Measurements from ENCODE around the gene TAPBP. TPM values are rescaled to one million over a fixed set of nuclear protein-coding genes. Genes with fewer than 3 reads are reported as not detected.
"Not testable (repeated sequence)": the region's sequence is repeated elsewhere in the genome, so short reads cannot be mapped to it uniquely, and the experiment has no call there.

Gene TAPBP
- 9.8 TPM for polyA plus RNA-seq (2013, experiment 1 of 2)
- 14.5 TPM for polyA plus RNA-seq (2013, experiment 2 of 2)

GRCh38 chr6:33313709-33314514 lies at the start of gene TAPBP:
TSS of gene TAPBP (minus strand) at chr6:33314078. CDS start at chr6:33314041, 37 bp downstream.
- H3K36me3 ChIP-seq (ENCODE audit: insufficient read depth, low read length): peaks cover 7% of the 10 kb centered on the region
- no peaks in the 10 kb centered on the region for H3K27me3 ChIP-seq (ENCODE audit: insufficient read depth, low read length)
- no peak within 1 kb of the TSS; the same call in 1 of the 2 replicates for H3K27ac ChIP-seq (ENCODE audit: low read depth, low read length)
- H3K9me3 ChIP-seq (ENCODE audit: insufficient read depth, low read depth, low read length): no peaks in the 10 kb centered on the region
- peak within 1 kb of the TSS; percentile 74 for H3K9ac ChIP-seq (ENCODE audit: low read depth, low read length)
- peaks cover 9% of the 10 kb centered on the region for H3K4me1 ChIP-seq (ENCODE audit: insufficient read depth, low read length)
- peak within 1 kb of the TSS; percentile 92 for H3K4me3 ChIP-seq (ENCODE audit: low read length)
- under 1% methylated on average over 45 of the region's 47 CpGs for WGBS

- H3K27ac ChIP-seq (ENCODE audit: low read depth, low read length); H3K4me3 ChIP-seq (ENCODE audit: low read length); H3K9me3 ChIP-seq (ENCODE audit: insufficient read depth, low read depth, low read length); H3K36me3 ChIP-seq (ENCODE audit: insufficient read depth, low read length); H3K9ac ChIP-seq (ENCODE audit: low read depth, low read length); H3K27me3 ChIP-seq (ENCODE audit: insufficient read depth, low read length): not testable (repeated sequence)
- 94% methylated on average over 12 of the region's 12 CpGs for WGBS
- H3K4me1 ChIP-seq (ENCODE audit: insufficient read depth, low read length): peaks cover 15% of the 10 kb centered on the region
Observed at GRCh38 chr6:33363486-33363885, 49.6 kb upstream of the TAPBP start.

GRCh38 chr6:33359331-33359730 lies 45.5 kb upstream of the TAPBP start:
- H3K27ac ChIP-seq (ENCODE audit: low read depth, low read length): no peak overlapping the region
- no peaks in the 10 kb centered on the region for H3K9me3 ChIP-seq (ENCODE audit: insufficient read depth, low read depth, low read length)
- no peaks in the 10 kb centered on the region for H3K36me3 ChIP-seq (ENCODE audit: insufficient read depth, low read length)
- no peak overlapping the region for H3K4me3 ChIP-seq (ENCODE audit: low read length)
- no peak overlapping the region for H3K9ac ChIP-seq (ENCODE audit: low read depth, low read length)
- peaks cover 8% of the 10 kb centered on the region for H3K4me1 ChIP-seq (ENCODE audit: insufficient read depth, low read length)
- H3K27me3 ChIP-seq (ENCODE audit: insufficient read depth, low read length): no peaks in the 10 kb centered on the region

- H3K9me3 ChIP-seq (ENCODE audit: insufficient read depth, low read depth, low read length); H3K9ac ChIP-seq (ENCODE audit: low read depth, low read length); H3K36me3 ChIP-seq (ENCODE audit: insufficient read depth, low read length); H3K4me3 ChIP-seq (ENCODE audit: low read length); H3K27ac ChIP-seq (ENCODE audit: low read depth, low read length); H3K4me1 ChIP-seq (ENCODE audit: insufficient read depth, low read length); H3K27me3 ChIP-seq (ENCODE audit: insufficient read depth, low read length): not testable (repeated sequence)
- WGBS: 89% methylated on average over 11 of the region's 13 CpGs
Observed at GRCh38 chr6:33357160-33357871, 43.4 kb upstream of the TAPBP start.

GRCh38 chr6:33356295-33356694 lies 42.4 kb upstream of the TAPBP start:
- H3K36me3 ChIP-seq (ENCODE audit: insufficient read depth, low read length): no peaks in the 10 kb centered on the region
- H3K4me1 ChIP-seq (ENCODE audit: insufficient read depth, low read length): 0 out of 2 replicates have a peak, but pooled peaks cover 3% of the 10 kb centered on the region
- no peaks in the 10 kb centered on the region for H3K9me3 ChIP-seq (ENCODE audit: insufficient read depth, low read depth, low read length)
- no peak overlapping the region for H3K27ac ChIP-seq (ENCODE audit: low read depth, low read length)
- WGBS: 98% methylated on average over 3 of the region's 3 CpGs
- H3K9ac ChIP-seq (ENCODE audit: low read depth, low read length): no peak overlapping the region
- H3K27me3 ChIP-seq (ENCODE audit: insufficient read depth, low read length): no peaks in the 10 kb centered on the region
- H3K4me3 ChIP-seq (ENCODE audit: low read length): no peak overlapping the region

GRCh38 chr6:33355860-33356259 lies 42.0 kb upstream of the TAPBP start:
- not testable (repeated sequence) for H3K27me3 ChIP-seq (ENCODE audit: insufficient read depth, low read length); H3K36me3 ChIP-seq (ENCODE audit: insufficient read depth, low read length); H3K9ac ChIP-seq (ENCODE audit: low read depth, low read length); H3K4me3 ChIP-seq (ENCODE audit: low read length); H3K9me3 ChIP-seq (ENCODE audit: insufficient read depth, low read depth, low read length); H3K4me1 ChIP-seq (ENCODE audit: insufficient read depth, low read length); H3K27ac ChIP-seq (ENCODE audit: low read depth, low read length)
- 92% methylated on average over 6 of the region's 6 CpGs for WGBS

- Histone ChIP-seq H3K36me3 (ENCODE audit: insufficient read depth, low read length) (no peaks in the 10 kb centered on the region), H3K4me3 (ENCODE audit: low read length) (no peak overlapping the region), H3K27me3 (ENCODE audit: insufficient read depth, low read length) (no peaks in the 10 kb centered on the region), H3K9me3 (ENCODE audit: insufficient read depth, low read depth, low read length) (no peaks in the 10 kb centered on the region), H3K9ac (ENCODE audit: low read depth, low read length) (no peak overlapping the region), H3K4me1 (ENCODE audit: insufficient read depth, low read length) (peaks cover 4% of the 10 kb centered on the region; the same call in 1 of the 2 replicates), H3K27ac (ENCODE audit: low read depth, low read length) (no peak overlapping the region)
- 85% methylated on average over 5 of the region's 5 CpGs for WGBS
Observed at GRCh38 chr6:33347816-33348215, 33.9 kb upstream of the TAPBP start.

GRCh38 chr6:33346972-33347371 lies 33.1 kb upstream of the TAPBP start:
- WGBS: 91% methylated on average over 5 of the region's 5 CpGs
- H3K9me3 ChIP-seq (ENCODE audit: insufficient read depth, low read depth, low read length); H3K36me3 ChIP-seq (ENCODE audit: insufficient read depth, low read length); H3K4me3 ChIP-seq (ENCODE audit: low read length); H3K27me3 ChIP-seq (ENCODE audit: insufficient read depth, low read length); H3K9ac ChIP-seq (ENCODE audit: low read depth, low read length); H3K27ac ChIP-seq (ENCODE audit: low read depth, low read length); H3K4me1 ChIP-seq (ENCODE audit: insufficient read depth, low read length): not testable (repeated sequence)

GRCh38 chr6:33344701-33345697 lies 31.1 kb upstream of the TAPBP start:
- Histone ChIP-seq H3K4me3 (ENCODE audit: low read length) (no peak overlapping the region), H3K9me3 (ENCODE audit: insufficient read depth, low read depth, low read length) (no peaks in the 10 kb centered on the region), H3K9ac (ENCODE audit: low read depth, low read length) (no peak overlapping the region), H3K27me3 (ENCODE audit: insufficient read depth, low read length) (no peaks in the 10 kb centered on the region), H3K36me3 (ENCODE audit: insufficient read depth, low read length) (no peaks in the 10 kb centered on the region), H3K4me1 (ENCODE audit: insufficient read depth, low read length) (peaks cover 4% of the 10 kb centered on the region; the same call in 1 of the 2 replicates), H3K27ac (ENCODE audit: low read depth, low read length) (no peak overlapping the region)
- 30% methylated on average over 21 of the region's 22 CpGs for WGBS

GRCh38 chr6:33343953-33344611 lies 30.2 kb upstream of the TAPBP start:
- Histone ChIP-seq H3K9ac (ENCODE audit: low read depth, low read length) (no peak overlapping the region), H3K9me3 (ENCODE audit: insufficient read depth, low read depth, low read length) (no peaks in the 10 kb centered on the region), H3K27ac (ENCODE audit: low read depth, low read length) (no peak overlapping the region), H3K27me3 (ENCODE audit: insufficient read depth, low read length) (no peaks in the 10 kb centered on the region), H3K36me3 (ENCODE audit: insufficient read depth, low read length) (no peaks in the 10 kb centered on the region), H3K4me3 (ENCODE audit: low read length) (no peak overlapping the region), H3K4me1 (ENCODE audit: insufficient read depth, low read length) (peaks cover 4% of the 10 kb centered on the region; the same call in 1 of the 2 replicates)
- 86% methylated on average over 5 of the region's 6 CpGs for WGBS
